Smooth muscle cell (in vitro differentiated cells): Measurements from ENCODE around the gene NOS1AP. TPM values are rescaled to one million over a fixed set of nuclear protein-coding genes. Genes with fewer than 3 reads are reported as not detected.

Experiments
- DNase-seq: peaks from one replicate; lab custom pipeline; 2025; ENCODE audit not compliant: unreplicated experiment; lab: John Stamatoyannopoulos, UW
- H2AFZ ChIP-seq: fragments of 200-600 bp; sonication (generic); 2 replicates; pipeline ENCODE4 v1.6.0; 2016; ENCODE audit warnings: antibody characterized with exemption, low read depth, mild to moderate bottlenecking
- H3F3A ChIP-seq: fragments of 200-600 bp; sonication (generic); 2 replicates; pipeline ENCODE4 v1.6.0; 2017; ENCODE audit warnings: antibody characterized with exemption, low read depth
- H3K27ac ChIP-seq: fragments of 200-600 bp; sonication (generic); 2 replicates; pipeline ENCODE4 v1.5.1; 2016; ENCODE audit warnings: low read depth, mild to moderate bottlenecking
- H3K27me3 ChIP-seq: fragments of 200-600 bp; sonication (generic); 2 replicates; pipeline ENCODE4 v1.6.1; 2016; ENCODE audit warnings: low read depth, mild to moderate bottlenecking
- H3K36me3 ChIP-seq: fragments of 200-600 bp; sonication (generic); 2 replicates; pipeline ENCODE4 v1.5.1; 2016; ENCODE audit warnings: low read depth
- H3K4me1 ChIP-seq: fragments of 200-600 bp; sonication (generic); 2 replicates; pipeline ENCODE4 v1.5.1; 2016; ENCODE audit warnings: low read depth
- H3K4me2 ChIP-seq: fragments of 200-600 bp; sonication (generic); 2 replicates; pipeline ENCODE4 v1.6.0; 2016; ENCODE audit warnings: mild to moderate bottlenecking
- H3K4me3 ChIP-seq: fragments of 200-600 bp; sonication (generic); 2 replicates; pipeline ENCODE4 v1.5.1; 2016; ENCODE audit warnings: mild to moderate bottlenecking
- H3K79me2 ChIP-seq: fragments of 200-600 bp; sonication (generic); 2 replicates; pipeline ENCODE4 v1.6.0; 2016; ENCODE audit warnings: low read depth, mild to moderate bottlenecking
- H3K9ac ChIP-seq: fragments of 200-600 bp; sonication (generic); 2 replicates; pipeline ENCODE4 v1.6.0; 2016; ENCODE audit warnings: low read depth
- H3K9me3 ChIP-seq: fragments of 200-600 bp; sonication (generic); replicated peaks from 2 replicates; pipeline ENCODE4 v1.5.1; 2016; ENCODE audit warnings: low read depth
- H4K20me1 ChIP-seq: fragments of 200-600 bp; sonication (generic); 2 replicates; pipeline ENCODE4 v1.6.0; 2016; ENCODE audit warnings: low read depth
- WGBS: methylation state at CpG from one replicate; pipeline ENCODE4 v1.1.7; 2016; ENCODE audit warnings: low lambda C conversion rate; 5-methylcytosine and 5-hydroxymethylcytosine counted together
- polyA plus RNA-seq: library from polyadenylated mRNA; unstranded; fragments of >200 nt; fragmentation: Nextera tagmentation; extraction: Ambion mirVana; gene quantifications from 2 replicates; pipeline ENCODE4 v1.2.1, GENCODE V29; 2016
- total RNA-seq: library from RNA; depleted of rRNA; stranded (reverse); fragments of >200 nt; gene quantifications from 2 replicates; pipeline ENCODE4 v1.2.3, GENCODE V29; 2014
- TF ChIP-seq, protein P1 (sequence below): fragments of 200-600 bp; sonication (generic); IDR thresholded peaks from 2 replicates; pipeline ENCODE4 v1.5.1; 2017; ENCODE audit warnings: borderline replicate concordance, mild to moderate bottlenecking, antibody characterized with exemption; ENCODE audit not compliant: insufficient read depth, poor library complexity, severe bottlenecking

NOS1AP gene
- total and polyA plus RNA-seq, 2 experiments from 2014 or later = 0.54 to 0.80 TPM

DNA sequence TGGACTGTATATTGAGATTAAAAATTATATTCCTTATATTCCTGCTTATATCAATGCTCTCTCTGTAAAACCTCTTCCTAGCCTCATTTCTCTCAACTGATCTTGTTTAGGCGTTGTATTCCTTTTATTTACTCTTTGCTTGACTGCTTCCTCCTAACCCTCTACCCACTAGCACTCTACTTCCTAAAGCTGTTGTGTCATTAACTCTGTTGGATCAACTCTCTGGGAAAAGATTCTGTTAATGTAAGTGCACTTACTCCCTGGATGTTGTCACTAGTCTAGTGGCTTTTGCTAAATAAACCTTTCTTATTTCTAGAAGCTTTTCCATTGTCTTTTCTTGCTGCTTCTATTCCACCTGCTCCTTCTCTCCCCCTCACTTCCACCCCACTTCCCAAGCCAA, 300.7 kb downstream of the NOS1AP start:
- no peaks in the 10 kb centered on the region for H3K4me1 ChIP-seq
- H3K4me3 ChIP-seq = no peak overlapping the region
- no peak overlapping the region for H3K9ac ChIP-seq
- H3F3A ChIP-seq = no peaks in the 10 kb centered on the region
- H3K4me2 ChIP-seq = no peak overlapping the region
- TF ChIP-seq, protein P1, sequence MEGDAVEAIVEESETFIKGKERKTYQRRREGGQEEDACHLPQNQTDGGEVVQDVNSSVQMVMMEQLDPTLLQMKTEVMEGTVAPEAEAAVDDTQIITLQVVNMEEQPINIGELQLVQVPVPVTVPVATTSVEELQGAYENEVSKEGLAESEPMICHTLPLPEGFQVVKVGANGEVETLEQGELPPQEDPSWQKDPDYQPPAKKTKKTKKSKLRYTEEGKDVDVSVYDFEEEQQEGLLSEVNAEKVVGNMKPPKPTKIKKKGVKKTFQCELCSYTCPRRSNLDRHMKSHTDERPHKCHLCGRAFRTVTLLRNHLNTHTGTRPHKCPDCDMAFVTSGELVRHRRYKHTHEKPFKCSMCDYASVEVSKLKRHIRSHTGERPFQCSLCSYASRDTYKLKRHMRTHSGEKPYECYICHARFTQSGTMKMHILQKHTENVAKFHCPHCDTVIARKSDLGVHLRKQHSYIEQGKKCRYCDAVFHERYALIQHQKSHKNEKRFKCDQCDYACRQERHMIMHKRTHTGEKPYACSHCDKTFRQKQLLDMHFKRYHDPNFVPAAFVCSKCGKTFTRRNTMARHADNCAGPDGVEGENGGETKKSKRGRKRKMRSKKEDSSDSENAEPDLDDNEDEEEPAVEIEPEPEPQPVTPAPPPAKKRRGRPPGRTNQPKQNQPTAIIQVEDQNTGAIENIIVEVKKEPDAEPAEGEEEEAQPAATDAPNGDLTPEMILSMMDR = no peak
- WGBS = 100% methylated on average over 1 of the region's 1 CpG
- DNase-seq = no peak
- no peaks in the 10 kb centered on the region for H3K79me2 ChIP-seq
- no peaks in the 10 kb centered on the region for H4K20me1 ChIP-seq
- no peaks in the 10 kb centered on the region for H3K36me3 ChIP-seq
- H3K27ac ChIP-seq = no peak overlapping the region
- no peaks in the 10 kb centered on the region for H3K9me3 ChIP-seq
- no peak overlapping the region for H2AFZ ChIP-seq
- no peaks in the 10 kb centered on the region for H3K27me3 ChIP-seq

DNA sequence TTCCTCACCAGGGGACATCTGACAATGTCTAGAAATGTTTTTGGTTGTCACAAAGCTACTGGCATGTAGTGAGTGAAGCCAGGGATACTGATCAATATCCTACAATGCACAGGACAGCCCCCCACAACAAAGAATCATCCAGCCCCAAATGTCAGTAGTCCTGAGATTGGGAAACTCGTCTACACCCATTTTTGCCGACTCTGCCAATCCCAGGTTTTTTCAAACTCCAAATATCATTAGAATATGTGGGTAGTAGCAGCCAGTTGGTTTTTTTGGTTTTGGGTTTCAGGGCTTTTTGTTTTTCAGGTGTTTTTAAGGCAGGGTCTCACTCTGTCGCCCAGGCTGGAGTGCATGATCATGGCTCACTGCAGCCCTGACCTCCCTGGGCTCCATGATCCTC, 301.2 kb downstream of the NOS1AP start:
- Histone ChIP-seq H3K36me3 (no peaks in the 10 kb centered on the region), H3K27ac (no peak overlapping the region), H3K4me3 (no peak overlapping the region), H4K20me1 (no peaks in the 10 kb centered on the region), H3F3A (no peaks in the 10 kb centered on the region), H3K9me3 (no peaks in the 10 kb centered on the region), H3K27me3 (no peaks in the 10 kb centered on the region), H3K4me2 (no peak overlapping the region), H2AFZ (no peak overlapping the region), H3K79me2 (no peaks in the 10 kb centered on the region), H3K4me1 (no peaks in the 10 kb centered on the region), H3K9ac (no peak overlapping the region)
- no peak for DNase-seq
- TF ChIP-seq, protein P1 = no peak
- 96% methylated on average over 3 of the region's 3 CpGs for WGBS

DNA sequence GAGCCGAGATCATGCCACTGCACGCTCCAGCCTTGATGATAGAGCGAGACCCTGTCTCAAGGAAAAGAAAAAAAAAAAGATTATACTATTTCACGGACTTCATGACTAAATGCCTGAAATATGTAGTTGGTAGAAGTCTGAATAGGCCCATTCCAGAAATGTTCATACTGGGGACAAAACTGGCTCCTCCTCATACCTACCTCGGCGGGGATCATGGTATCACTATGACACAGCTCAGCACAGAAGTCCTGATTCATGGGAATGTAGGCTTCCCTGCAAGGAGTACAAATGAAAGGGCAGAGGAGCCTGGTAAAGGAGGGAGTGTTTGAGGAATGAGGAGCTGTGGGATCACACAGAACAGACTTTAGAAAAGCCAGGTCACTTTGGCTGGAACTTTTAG, 302.1 kb downstream of the NOS1AP start:
- no peak overlapping the region for H3K9ac ChIP-seq
- no peak overlapping the region for H3K4me3 ChIP-seq
- TF ChIP-seq, protein P1 = no peak
- H3K36me3 ChIP-seq = no peaks in the 10 kb centered on the region
- H3K79me2 ChIP-seq = no peaks in the 10 kb centered on the region
- no peaks in the 10 kb centered on the region for H3F3A ChIP-seq
- DNase-seq = no peak
- no peaks in the 10 kb centered on the region for H3K9me3 ChIP-seq
- no peaks in the 10 kb centered on the region for H3K4me1 ChIP-seq
- peak overlapping the region; percentile 81 for H3K27ac ChIP-seq
- H4K20me1 ChIP-seq = no peaks in the 10 kb centered on the region
- H2AFZ ChIP-seq = no peak overlapping the region
- H3K4me2 ChIP-seq = no peak overlapping the region
- WGBS = 60% methylated on average over 6 of the region's 6 CpGs
- H3K27me3 ChIP-seq = no peaks in the 10 kb centered on the region

DNA sequence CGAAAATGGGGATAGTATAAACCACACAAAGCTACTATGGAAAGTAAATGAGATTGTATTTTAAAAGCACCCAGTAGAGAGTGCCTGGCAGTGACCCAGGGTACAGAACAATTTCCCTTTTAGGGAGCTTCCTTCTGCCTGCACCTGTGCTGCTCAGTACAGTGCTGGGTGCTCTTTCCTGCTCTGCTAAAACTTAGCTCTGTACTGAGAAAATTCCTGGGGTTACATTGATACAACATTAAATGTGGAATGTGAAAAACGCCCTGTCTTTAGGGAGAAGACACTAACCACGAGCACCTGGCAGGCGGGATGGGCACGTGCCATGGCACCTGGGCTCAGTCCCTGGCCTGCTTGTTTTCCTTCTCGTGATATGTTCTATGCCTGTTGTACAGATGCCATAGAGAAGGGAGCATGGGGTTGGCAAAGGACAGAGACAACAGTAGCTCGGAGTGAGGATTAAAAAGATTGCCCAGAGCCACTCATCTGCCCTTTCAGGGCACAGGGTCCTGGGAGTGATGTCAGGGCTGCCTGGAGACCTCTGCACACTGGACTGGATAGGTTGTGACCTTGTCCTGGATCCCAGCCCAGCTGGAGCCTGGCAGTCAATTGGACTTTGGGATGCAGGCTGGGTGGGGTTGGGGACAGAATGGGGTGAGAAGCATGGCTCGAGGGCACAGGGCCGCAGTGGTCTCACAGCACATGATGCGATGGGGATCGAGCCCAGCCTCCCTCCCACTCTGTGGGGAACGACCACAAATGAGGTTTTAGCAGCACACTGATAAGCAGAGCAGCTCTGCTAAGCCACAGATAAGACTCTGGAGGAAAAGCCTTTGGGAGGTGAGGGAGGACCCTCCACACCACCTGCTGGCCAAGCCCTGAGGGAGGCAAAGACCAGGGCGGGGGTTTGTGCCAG, 302.9 kb downstream of the NOS1AP start:
- peak overlapping the region; percentile 81 for H3K27ac ChIP-seq
- no peak overlapping the region for H3K4me3 ChIP-seq
- H3K4me2 ChIP-seq = no peak overlapping the region
- TF ChIP-seq, protein P1 = no peak
- H3K27me3 ChIP-seq = no peaks in the 10 kb centered on the region
- no peaks in the 10 kb centered on the region for H3K36me3 ChIP-seq
- H3K79me2 ChIP-seq = no peaks in the 10 kb centered on the region
- no peaks in the 10 kb centered on the region for H3K4me1 ChIP-seq
- WGBS = 70% methylated on average over 13 of the region's 13 CpGs
- H3F3A ChIP-seq = no peaks in the 10 kb centered on the region
- no peak for DNase-seq
- H3K9me3 ChIP-seq = no peaks in the 10 kb centered on the region
- no peak overlapping the region for H2AFZ ChIP-seq
- no peaks in the 10 kb centered on the region for H4K20me1 ChIP-seq
- no peak overlapping the region for H3K9ac ChIP-seq
